GM19025 (cell line): ENCODE results near the gene TBC1D2.

Source experiments
- ATAC-seq: cut with Tn5 transposase; IDR thresholded peaks from one replicate; pipeline ENCODE4 v1.9.1; 2021; ENCODE audit warnings: mild to moderate bottlenecking, low read depth, moderate library complexity; ENCODE audit not compliant: unreplicated experiment

Gene TBC1D2

DNA sequence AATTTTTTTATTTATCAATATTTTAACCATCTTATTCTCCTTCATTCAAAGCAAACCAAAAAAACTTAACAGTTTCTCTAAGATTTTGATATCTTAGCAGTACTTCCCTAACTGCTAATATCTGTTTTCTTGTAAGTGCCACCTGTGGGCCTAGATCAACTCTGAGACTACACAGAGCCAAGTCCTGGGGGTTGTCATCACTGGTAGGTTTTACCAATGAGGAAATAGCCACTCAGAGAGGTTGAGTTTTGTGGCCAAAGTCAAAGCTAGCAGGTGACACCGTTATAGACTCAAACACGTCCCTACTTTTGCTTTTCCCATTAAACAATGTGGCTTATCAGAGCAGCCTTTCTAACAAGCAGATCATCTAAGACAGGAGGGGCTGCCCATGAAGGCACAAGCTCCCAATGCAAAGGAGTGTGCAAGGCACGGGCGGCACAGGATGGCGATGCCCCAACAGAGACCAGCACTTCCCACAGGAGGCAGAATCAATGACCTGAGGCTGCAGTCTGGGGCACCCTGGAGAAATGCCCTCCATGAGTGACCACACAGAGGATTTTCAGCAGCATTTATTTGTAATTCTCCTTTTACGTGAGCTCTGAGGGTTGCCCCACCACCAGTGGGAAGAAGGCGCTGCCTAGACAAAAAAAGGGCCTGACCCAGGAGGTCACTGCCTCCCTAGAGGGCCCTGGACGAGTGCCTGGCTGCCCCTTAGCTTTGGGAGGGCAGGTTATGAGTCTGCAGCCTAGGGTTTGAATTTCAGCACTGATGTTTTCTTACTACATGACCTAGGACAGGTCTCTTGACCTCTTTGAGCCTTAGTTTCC lies 7.4 kb downstream of the TBC1D2 start:
- no peak for ATAC-seq

- ATAC-seq: no peak
Measured at GRCh38 chr9:98242426-98242825, 13.0 kb downstream of the TBC1D2 start.

DNA sequence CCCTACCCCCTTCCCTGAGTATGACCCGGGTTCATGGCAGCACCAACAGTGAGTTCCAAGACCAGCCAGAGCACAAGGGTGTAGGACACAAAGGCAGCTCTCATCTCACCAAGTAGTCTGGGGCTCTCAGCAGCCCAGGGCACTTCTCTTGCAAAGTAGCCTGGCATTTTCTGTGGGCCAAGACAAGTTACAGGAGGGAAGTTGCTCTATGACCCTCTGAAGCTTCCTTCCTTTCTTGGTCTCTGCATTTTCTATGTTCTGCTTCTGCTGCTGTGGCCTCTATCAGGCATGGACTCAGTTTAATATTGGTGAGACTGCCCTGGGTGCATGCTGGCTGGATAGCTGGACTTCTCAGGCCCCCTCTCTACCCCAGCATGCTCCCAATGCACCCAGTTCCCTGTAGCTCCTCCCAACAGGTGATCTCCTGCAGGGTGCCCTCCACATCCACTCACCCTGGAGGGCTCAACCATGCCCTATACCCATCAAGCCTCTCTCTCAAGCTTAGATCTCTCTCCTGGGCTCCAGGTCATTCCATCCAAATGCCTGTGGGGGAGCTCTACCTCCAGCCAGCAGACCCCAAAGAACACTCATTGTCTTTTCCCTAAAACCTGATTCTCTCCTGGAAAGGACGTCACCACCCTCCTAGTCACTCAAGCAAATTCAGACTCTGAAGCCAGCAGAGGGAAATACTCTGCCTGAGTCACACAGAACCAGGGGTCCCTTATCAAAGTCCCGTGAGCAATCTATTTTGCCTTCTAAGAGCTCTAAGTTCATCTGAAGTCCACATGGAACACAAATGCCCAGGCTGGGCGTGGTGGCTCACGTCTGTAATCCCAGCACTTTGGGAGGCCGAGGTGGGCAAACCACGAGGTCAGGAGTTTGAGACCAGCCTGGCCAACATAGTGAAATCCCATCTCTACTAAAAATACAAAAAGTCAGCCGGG lies 13.8 kb downstream of the TBC1D2 start:
- ATAC-seq: no peak

- no peak for ATAC-seq
Measured at GRCh38 chr9:98240475-98240874, 15.0 kb downstream of the TBC1D2 start.

GRCh38 chr9:98236901-98237487 lies 18.5 kb downstream of the TBC1D2 start:
- ATAC-seq: no peak

DNA sequence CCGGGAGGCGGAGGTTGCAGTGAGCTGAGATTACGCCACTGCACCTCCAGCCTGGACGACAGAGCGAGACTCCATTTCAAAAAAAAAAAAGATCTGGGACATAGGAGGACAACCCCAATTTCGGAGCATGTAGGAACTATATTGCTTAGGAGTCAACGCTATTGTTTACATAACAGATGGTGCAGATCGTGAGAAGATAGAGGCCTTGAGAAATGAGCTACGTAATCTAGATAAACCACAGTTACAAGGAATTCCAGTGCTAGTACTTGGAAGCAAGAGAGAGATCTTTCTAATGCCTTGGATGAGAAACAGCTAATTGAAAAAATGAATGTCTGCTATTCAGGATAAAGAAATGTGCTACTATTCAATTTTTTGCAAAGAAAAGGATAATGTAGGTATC lies 20.3 kb downstream of the TBC1D2 start:
- ATAC-seq: no peak

GRCh38 chr9:98234245-98234825 lies 21.1 kb downstream of the TBC1D2 start:
- no peak for ATAC-seq

- ATAC-seq: no peak
Measured at GRCh38 chr9:98232926-98233325, 22.5 kb downstream of the TBC1D2 start.

DNA sequence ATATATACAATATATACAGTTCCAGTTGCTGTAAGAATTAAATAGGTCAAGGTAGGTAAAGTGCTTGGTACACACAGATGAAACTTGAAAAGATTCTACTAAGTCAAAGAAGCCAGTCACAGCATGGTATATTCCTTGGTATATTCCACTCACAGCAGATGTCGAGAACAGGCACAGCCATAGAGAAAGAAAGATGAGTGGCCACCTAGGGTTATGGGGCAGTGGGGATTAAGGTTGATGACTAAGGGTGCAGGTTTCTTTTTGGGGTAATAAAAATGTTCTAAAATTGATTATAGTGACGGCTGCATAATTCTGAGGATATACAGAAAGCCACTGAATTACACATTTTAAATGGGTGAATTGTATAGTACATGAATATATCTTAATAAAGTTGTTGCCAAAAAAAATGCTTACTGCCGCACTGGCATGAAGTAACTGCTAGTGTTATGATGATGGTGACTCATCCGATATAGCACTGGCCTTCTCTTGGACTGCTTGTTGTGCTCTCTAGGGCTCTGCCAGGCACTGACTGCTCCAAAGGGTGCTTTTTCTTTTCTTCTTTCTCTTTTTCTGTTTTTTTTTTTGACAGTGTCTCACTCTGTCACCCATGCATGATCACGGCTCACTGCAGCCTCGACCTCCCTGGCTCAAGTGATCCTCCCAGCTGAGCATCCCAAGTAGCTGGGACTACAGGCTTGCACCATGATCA lies 23.5 kb downstream of the TBC1D2 start:
- no peak for ATAC-seq

DNA sequence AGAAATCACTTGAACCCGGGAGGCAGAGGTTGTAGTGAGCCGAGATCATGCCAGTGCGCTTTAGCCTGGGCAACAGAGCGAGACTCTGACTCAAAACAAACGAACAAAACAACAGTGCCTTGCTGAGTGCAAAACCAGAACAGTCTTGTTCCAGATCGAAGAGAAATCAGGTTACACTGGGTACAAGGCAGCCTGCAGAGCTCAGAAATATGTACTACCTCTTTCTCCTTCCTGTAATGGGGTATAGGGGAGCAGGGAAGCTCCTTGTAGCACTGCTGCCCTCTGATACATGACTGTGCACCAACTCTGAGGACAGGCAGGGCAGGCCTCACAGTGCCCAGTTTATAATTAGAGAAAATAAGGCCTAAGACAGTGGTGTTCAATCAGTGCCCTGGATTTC lies 24.7 kb downstream of the TBC1D2 start:
- ATAC-seq: no peak

DNA sequence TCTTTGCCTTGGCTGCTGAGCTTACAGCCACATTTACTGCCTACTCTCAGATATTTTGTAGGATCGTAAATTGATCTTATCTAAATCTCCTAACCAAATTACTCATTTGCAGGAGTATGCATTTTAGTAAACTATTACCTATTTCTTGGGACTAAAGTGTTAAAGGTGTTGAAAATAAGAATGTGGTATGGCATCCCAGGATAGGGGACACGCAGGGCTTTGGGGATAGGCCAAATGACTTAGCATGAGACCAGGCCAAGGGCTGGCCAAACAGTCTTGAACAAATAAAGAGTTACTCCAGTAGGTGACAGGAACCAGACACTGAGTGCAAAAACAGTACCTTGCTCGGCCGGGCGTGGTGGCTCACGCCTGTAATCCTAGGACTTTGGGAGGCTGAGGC lies 25.1 kb downstream of the TBC1D2 start:
- ATAC-seq: no peak

GRCh38 chr9:98229620-98230019 lies 25.8 kb downstream of the TBC1D2 start:
- ATAC-seq: no peak

DNA sequence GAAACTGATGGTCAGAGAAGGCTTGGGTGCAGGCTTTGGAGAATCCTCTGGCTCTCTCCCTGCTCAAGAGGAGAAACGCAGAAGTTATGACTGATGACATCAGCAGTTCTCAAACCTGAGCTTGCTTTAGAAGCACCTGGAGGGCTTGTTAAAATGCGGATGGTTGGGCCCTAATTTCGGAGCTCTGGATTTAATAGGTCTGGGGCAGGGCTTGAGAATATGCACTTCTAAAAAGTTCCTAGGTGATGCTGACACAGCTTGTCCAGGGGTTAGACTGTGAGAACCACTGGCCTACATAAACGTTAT lies 26.4 kb downstream of the TBC1D2 start:
- ATAC-seq: no peak

DNA sequence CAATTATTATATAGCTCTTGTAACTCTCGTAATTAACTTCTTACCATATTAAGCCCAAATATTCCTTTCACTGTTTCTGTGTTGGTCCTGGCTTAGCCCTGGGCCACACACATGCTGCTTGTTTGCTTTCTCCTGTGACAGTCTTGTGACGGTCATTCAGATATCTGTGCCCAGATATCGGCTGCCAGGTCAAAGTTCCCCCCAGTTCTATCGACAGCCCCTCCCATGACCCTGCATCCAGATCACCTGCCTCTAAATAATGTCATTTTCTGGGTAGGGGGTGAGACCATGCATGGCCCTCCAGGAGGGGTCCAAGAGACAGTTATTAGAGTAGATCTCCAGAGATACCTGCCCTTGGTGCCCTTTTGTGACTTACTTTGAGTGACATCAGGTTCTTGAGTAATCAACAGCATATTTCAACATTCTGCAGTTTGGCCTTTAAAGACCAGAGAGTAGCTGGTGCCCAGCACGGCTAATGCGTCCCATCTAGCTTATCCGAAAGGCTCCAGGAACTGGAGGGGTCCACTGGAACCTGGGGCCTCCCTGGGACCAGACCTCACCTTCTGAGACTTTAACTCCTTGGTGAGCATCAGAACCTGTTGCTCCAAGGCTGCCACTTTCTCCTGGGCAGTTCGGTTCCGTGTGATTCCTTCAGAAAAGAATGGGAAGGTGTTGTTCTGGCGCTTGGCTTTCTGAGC lies 26.9 kb downstream of the TBC1D2 start:
- ATAC-seq: no peak

DNA sequence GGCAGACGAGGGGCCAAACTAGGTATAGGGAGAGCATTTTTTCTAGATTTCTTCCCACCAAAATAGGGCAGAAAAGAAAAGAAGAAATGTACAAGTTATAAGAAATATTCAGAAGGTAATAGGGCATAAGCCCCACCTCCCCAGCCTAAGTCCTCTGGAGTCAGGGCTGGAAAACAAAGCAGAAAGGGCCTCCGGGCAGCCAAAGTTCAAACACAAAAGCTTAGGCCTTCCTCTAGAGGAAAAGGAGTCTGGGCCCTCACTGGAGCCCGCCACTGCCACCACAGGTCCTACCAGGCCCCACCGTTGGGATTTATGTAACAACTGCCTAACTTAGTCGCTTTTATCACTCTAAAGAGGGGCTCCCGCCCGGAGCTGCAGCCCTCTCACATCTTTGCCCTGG lies 27.6 kb downstream of the TBC1D2 start:
- ATAC-seq: no peak

- ATAC-seq: no peak
Measured at GRCh38 chr9:98226957-98227356, 28.5 kb downstream of the TBC1D2 start.

- no peak for ATAC-seq
Measured at GRCh38 chr9:98226516-98226915, 28.9 kb downstream of the TBC1D2 start.

DNA sequence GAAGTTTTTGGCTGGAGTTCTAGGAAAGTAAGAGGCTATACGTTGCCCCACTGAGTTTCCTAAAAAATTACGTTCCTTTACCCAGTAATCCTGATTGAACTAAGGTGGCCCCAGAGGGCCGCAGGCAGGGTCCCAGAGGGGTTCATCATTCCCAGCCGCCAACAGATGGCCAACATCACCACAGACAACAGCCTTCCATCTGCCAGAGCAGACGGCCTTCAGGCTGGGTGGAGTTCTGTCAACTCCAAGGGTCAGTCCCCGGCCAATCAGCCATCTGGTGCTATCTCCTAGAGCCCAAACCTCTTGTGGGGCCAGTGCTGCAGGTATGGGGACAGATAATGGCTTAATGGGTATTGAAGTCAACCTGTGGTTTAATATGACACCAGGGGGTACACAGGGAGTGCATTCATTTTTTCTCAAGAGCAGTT lies 30.4 kb downstream of the TBC1D2 start:
- ATAC-seq: no peak

DNA sequence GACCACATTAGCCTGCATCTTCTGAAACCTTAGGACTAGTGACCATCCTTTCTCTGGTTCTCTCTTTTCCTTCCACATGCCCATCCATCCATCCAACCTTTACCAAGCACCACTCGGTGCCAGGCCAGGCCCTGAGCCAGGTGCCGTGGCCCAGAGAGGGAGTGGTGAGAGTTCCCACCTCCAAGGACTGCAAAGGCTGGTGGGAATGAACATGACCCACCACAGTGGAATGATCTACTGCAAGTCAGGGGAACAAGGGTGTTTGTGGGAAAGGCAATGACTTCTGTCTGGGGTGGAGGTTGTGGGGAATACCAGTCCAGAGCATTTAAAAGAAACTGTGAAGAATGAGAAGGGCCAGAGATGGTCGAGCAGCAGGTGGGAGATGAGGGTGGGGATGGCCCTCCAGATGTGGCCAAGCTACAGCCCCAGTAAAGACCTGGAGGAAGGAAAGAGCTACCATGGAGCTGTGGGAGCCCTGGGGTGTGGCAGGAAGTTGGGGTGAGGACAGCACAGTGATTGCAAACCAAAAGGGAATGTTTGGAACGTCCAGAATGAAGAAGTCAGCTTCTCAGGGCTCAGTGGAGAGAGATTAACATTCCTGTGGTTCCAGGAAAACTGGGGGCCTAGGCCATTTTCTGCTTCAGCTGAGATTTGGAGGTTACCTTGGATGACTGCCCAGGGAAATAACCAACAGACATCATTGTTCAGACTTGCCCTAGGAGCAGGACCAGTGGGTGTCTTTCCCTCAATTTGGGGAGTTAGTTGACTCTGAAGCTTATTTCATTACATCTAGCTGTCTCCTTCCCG lies 32.4 kb downstream of the TBC1D2 start:
- no peak for ATAC-seq
